ENCODE results near the gene RAMP2.

GRCh38 chr17:42803074-42803883 is 42.3 kb downstream of the RAMP2 start:
- TF ChIP-seq POLR2A (IDR thresholded peaks at IDR 0.05) (no peak), CTCF (IDR thresholded peaks at IDR 0.05) (no peak)

Data from thyroid gland (tissue), 4 donors.